GM18505 (cell line): Measurements from ENCODE around the gene CCND2.

Experiments
- ATAC-seq: cut with Tn5 transposase; IDR thresholded peaks from one replicate; pipeline ENCODE4 v1.9.1; 2021; ENCODE audit not compliant: unreplicated experiment
- POLR2A ChIP-seq: IDR thresholded peaks from 4 replicates; pipeline ENCODE4 v1.6.1; 2011; ENCODE audit warnings: borderline replicate concordance; ENCODE audit not compliant: insufficient read depth, insufficient read length; ENCODE audit errors: extremely low read depth

CCND2 gene

GRCh38 chr12:4268329-4269181 lies 5.0 kb upstream of the CCND2 start:
- TF ChIP-seq POLR2A, result no peak
- ATAC-seq, result no peak

GRCh38 chr12:4269279-4269991 lies 4.1 kb upstream of the CCND2 start:
- TF ChIP-seq POLR2A, result peak; percentile 38
- ATAC-seq, result peak; percentile 43

- ATAC-seq, result no peak
- TF ChIP-seq POLR2A, result no peak
Observed at GRCh38 chr12:4270016-4270830, 3.3 kb upstream of the CCND2 start.

- no peak for ATAC-seq
Observed at GRCh38 chr12:4270831-4271716, 2.5 kb upstream of the CCND2 start.

GRCh38 chr12:4271717-4272423 lies 1.7 kb upstream of the CCND2 start:
- ATAC-seq, result no peak
- TF ChIP-seq POLR2A, result peak; percentile 42

More at GRCh38 chr12:4270831-4271716, 2.5 kb upstream of the CCND2 start:
- TF ChIP-seq POLR2A, result peak; percentile 33

- TF ChIP-seq POLR2A, result peak; percentile 54
- ATAC-seq, result no peak
Observed at GRCh38 chr12:4272424-4273272, 914 bp upstream of the CCND2 start.

- ATAC-seq, result no peak
- TF ChIP-seq POLR2A, result no peak
Observed at GRCh38 chr12:4273273-4273651, 300 bp upstream of the CCND2 start.

GRCh38 chr12:4274396-4275015 lies 944 bp downstream of the CCND2 start:
- TF ChIP-seq POLR2A, result peak; percentile 20

GRCh38 chr12:4275016-4275869 lies 1.7 kb downstream of the CCND2 start:
- no peak for TF ChIP-seq POLR2A

More at GRCh38 chr12:4274396-4275015, 944 bp downstream of the CCND2 start:
- no peak for ATAC-seq

GRCh38 chr12:4275870-4276301 lies 2.3 kb downstream of the CCND2 start:
- ATAC-seq, result no peak
- TF ChIP-seq POLR2A, result no peak

More at GRCh38 chr12:4275016-4275869, 1.7 kb downstream of the CCND2 start:
- ATAC-seq, result no peak
